Measurements from ENCODE around the gene SPATA13.
"Not testable (repeated sequence)": the region's sequence is repeated elsewhere in the genome, so short reads cannot be mapped to it uniquely, and the experiment has no call there.

Gene SPATA13

DNA sequence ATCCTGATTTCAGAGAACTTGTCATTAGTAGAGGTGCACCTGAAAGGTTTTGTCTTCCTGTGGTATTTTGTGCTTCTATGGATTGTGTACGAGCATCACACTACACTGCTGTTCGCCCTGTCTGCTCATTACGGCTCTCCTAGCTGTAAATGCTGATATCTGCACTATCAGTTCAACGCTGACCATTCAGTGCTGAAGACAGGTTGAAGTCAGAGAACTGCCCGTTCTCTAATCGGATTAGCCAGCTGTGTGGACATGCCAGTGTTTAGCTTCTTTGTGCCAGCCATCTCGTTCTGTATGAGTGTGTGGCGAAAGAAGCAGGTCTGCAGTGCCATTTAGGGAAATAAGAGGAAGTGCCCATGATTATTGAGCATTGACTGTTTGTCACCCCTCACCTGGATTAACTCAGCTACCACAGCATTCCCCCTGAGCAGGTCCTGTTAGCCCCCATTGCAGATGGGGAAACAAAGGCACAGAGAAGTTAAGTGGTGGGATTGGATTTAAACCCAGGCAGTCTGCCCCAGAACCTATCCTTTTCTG, 127.3 kb downstream of the SPATA13 start:
- DNase-seq = no peak

GRCh38 chr13:24288870-24289269, 128.3 kb downstream of the SPATA13 start:
- DNase-seq = no peak

- no peak for DNase-seq
Observed at GRCh38 chr13:24290280-24290932, 129.9 kb downstream of the SPATA13 start.

- no peak for DNase-seq
Observed at GRCh38 chr13:24292481-24292880, 132.0 kb downstream of the SPATA13 start.

GRCh38 chr13:24293746-24294145, 133.2 kb downstream of the SPATA13 start:
- no peak for DNase-seq

- no peak for DNase-seq
Observed at GRCh38 chr13:24299488-24300114, 139.1 kb downstream of the SPATA13 start.

DNA sequence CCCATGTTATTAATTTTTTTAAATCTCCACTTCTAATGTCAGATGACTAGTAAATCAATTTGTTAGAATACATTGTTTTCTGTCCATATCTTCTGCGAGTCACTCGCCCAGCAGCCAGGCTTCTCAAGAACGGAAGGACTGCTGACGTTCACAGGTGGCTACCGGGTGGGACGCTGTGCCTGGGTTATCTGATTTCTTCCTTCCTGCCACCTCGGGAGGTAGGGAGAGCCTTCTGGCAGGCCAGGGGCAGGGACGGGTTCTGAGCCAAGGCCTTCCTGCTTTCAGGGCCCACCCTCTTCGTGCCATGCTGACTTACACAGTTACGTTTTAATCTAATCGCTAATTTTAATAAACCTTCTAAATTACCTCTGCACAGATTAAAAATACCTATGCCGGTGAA, 140.9 kb downstream of the SPATA13 start:
- DNase-seq = no peak

GRCh38 chr13:24301911-24302310, 141.4 kb downstream of the SPATA13 start:
- DNase-seq = no peak

DNA sequence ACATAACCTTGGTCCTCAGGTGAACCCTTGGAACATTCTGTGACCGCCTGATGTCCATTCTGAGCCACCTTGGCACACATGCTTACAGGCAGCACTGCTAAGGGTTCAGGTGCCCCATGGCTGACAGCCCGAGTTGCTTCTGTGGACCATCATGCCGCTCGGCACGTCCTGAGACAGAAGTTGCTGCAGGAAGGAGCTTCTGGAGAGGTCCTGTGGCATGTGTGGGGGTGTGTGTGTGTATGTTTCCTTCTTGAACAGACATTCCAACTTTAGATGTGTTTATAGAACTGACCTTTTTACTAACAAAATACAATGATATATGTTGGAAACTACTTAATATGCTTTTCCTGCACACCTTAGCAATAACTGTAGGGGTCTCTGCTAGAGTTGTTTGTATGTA, 144.1 kb downstream of the SPATA13 start:
- no peak for DNase-seq

GRCh38 chr13:24306632-24307031, 146.1 kb downstream of the SPATA13 start:
- no peak for DNase-seq

DNA sequence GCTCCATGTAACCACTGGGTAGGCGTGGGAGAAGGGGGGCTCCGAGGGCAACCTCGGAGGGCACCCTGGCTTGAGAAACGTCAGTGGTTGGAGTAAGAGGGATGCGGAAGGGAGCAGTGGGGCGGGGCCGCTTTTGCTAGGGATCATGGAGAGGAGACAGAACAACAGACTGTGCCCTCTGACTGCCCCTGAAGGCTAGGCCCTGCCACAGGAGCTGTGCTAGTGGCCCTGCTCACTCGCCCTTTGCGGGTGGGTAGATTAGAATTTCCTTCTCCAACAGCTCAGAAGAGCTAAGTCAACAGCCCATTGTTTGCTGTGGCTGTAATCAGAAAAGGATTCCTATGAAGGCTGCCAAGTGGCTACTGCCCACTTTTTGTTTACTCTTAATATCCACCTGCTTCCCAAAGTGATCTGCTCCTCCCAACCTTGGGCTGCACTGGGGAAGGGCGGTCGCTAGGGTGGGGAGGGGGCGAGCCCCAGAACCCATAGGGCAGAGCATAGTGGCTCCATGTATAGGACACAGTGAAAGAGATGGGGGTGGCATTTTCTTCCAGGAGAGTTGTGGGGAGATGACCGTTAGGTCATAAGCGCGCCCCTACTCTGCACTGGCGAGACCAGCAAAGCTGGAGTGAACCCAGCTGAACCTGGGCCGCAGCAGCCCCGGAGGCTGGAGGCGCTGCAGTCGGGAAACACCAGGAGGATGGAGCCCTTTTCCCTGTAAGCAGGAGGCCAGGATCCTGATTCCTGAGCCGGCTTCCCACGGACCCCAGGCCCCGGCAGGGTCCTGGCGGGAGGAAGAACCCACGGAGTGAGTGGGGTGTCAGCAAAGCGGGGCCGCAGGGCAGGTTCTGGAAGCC, 146.9 kb downstream of the SPATA13 start:
- no peak for DNase-seq

GRCh38 chr13:24308068-24308445, 147.5 kb downstream of the SPATA13 start:
- DNase-seq = no peak

DNA sequence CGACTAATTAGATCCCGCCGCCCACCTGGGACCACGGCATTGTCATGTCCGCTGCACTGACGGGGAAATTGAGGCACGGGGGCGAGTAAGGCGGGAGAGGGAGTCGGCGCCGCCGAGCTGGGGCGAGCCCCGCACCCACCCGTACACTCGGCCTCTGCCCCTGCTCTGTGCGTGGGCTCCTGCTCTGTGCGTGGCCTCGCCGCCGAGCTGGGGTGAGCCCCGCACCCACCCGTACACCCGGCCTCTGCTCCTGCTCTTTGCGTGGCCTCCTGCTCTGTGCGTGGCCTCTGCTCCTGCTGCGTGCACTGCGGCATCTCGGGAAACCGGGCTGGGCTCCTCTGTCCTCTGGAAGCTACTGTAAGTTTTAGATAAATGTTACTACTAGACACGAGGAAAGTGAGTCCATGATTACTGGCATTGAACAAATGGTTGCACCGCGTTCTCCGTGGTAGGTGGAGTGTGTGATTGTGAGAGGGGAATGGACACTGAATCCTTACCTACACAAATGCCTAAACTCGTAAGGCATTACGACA, 148.0 kb downstream of the SPATA13 start:
- no peak for DNase-seq

DNA sequence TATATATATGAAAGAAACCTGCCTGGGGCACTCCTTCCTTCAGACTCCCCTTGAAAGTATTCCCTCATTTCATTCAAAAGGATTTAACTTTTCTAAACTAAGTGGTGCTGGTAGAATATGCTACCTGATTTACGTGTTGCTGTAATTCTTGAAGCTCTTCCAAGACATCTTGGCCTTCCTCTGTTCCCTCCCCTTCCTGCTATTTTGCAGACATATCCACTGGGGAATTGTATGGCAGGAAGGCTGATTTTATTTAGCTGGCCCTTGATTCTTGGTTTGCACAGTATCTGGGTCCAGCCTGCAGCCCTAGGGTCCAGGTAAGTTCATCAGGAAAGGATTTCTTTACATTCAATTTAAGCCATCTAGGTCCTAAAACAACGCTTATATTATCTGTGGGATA, 148.8 kb downstream of the SPATA13 start, which contains the start of gene C1QTNF9:
Gene C1QTNF9 (plus strand): TSS at position 281 of the 400 bp plus-strand sequence. CDS start 6,424 bp downstream, outside the sequence.
- not testable (repeated sequence) for DNase-seq

DNA sequence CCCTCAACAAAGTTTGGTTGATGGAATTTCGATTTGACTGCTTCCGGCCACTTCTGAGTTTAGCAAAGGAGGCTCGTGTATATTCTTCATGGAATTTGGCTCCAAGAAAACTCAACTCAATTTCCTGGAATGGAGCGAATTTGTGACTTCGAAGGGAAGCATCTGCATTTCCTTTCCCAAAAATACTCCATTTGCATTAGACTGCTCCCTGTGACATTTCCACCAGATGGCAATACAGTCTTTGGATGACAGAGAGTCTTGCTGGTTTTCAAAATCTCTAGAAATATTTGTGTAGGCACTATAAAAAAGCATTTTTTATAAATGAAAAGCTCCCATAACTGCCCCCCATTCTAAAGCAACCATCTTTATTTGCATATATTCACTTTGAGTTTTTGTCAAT, 152.9 kb downstream of the SPATA13 start:
- no peak for DNase-seq

DNA sequence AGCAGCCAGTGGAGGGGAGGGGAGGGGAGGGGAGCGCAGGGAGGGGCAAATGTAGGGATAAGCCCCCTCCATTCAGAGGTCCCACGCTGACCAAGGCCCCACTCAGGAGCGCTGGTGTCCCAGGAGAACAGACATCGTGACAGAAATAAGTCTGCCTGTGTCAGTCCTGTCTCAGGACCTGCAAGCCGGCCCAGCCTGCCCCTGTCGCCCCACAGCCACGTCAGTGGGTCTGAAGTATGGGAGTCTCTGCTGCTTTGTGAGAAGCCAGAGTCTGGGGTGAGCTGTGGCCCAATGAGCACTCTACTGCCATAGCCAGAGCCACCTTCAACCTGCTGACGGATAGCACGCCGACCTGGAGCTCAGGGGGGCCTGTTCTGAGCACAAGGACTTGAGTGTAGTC, 157.3 kb downstream of the SPATA13 start:
- DNase-seq = not testable (repeated sequence)

- DNase-seq = not testable (repeated sequence)
Observed at GRCh38 chr13:24318878-24319277, 158.4 kb downstream of the SPATA13 start.

- not testable (repeated sequence) for DNase-seq
Observed at GRCh38 chr13:24319641-24320040, 159.1 kb downstream of the SPATA13 start.

DNA sequence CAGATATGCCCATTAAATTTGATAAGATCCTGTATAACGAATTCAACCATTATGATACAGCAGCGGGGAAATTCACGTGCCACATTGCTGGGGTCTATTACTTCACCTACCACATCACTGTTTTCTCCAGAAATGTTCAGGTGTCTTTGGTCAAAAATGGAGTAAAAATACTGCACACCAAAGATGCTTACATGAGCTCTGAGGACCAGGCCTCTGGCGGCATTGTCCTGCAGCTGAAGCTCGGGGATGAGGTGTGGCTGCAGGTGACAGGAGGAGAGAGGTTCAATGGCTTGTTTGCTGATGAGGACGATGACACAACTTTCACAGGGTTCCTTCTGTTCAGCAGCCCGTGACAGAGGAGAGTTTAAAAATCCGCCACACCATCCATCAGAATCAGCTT, 160.9 kb downstream of the SPATA13 start:
- not testable (repeated sequence) for DNase-seq

GRCh38 chr13:24322470-24322869, 161.9 kb downstream of the SPATA13 start:
- not testable (repeated sequence) for DNase-seq

DNA sequence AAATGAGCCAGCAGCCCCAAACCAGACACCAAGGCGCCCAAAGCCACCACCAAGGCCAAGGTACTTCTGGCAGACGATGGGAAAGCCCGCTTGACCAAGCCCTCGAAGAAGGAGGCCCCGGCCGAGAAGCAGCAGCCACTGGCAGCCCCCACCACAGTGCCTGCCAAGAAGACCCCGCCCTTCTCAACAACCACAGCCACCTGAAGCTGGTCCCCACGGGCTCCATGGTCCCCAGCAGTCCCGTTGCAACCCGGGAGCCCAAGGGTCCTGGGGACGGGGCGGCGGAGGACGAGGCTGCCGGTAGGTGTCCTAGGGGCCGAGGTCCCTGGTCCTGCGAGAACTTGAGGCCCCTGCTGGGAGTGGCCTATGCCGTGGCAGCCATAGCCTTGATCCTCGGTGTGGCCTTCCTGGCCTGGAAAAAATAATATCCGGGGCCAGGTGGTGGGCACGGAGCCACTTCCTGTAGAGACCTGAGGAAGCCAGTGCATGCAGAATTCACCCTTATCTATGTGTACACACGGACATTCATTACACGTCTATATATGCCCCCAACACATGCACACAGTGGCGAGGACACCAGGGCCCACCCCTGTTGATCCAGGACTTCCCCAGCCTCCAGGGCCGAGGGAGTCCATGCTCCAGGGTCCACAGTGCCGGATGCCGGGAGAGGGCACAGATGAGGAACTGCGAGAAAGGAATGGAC, 162.7 kb downstream of the SPATA13 start:
- no peak for DNase-seq

GRCh38 chr13:24323739-24324075, 163.2 kb downstream of the SPATA13 start:
- DNase-seq = no peak

DNA sequence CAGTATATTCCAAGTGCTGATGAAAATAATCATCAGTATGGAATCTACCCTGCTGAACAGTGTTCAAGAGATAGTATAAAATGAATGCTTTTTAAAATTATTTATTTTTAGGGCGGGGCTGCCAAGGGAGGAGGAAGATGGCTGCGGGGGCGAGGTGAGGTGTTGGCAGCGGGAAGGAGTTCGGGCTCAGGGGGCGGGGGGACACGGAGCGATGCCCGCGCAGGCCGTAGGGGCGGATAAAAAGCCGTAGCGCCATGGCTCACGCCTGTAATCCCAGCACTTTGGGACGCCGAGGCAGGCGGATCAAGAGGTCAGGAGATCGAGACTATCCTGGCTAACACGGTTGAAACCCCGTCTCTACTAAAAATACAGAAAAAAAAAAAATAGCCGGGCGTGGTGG, 167.1 kb downstream of the SPATA13 start:
- not testable (repeated sequence) for DNase-seq

Measured in activated naive CD4-positive, alpha-beta T cell treated with anti-CD3 and anti-CD28 coated beads, Interleukin-2, amount 50 U/mL, for 16 hours (primary cell).